ENCODE results near the gene EPN2.

The EPN2 gene

DNA sequence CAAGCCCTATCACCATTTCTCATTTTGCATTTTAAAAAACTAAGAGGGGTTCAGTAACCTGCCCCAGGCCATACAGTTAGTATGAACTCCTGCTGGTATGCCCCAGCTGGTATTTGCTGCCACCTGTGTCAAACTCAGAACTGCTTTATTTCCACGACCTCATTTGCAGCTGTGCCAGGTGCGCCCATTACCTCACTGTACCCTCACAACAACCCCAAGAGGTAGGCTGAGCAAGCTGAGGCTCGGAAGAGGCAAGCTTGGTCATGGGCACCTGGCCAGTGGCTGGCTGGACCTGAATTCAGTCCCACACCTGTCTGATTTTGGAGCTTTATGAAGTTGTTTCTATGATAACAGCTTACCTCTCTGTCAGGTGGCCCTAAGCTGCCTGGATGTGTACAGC lies 7.6 kb downstream of the EPN2 start:
- H3K4me3 ChIP-seq (ENCODE audit: low read depth, low read length) = no peak overlapping the region
- DNase-seq (ENCODE audit: low read depth) = no peak
- no peak for TF ChIP-seq CTCF (IDR thresholded peaks at IDR 0.05; ENCODE audit: control insufficient read depth, extremely low read depth, insufficient read depth)

DNA sequence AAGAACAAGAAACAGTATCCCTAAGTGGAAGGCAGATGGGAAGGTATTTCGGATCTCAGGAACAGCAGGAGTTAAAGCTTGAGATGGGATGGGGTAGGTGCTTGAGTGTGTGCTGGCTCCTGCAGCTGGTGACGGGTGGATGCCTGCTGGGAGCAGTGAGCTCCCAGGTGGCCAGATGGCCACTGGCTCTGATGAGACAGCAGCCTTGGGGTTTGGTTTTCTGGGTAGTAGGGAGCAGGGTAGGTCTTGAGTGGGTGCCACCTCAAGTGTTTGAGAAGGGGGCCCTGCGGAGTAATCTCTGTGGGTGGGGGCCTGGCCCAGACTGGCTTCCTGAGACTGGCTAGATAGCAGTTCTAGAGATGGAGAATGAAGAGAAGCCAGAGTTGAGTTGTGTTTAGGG lies 10.3 kb downstream of the EPN2 start:
- peak overlapping the region; percentile 8; the same call in 1 of the 2 replicates for H3K4me3 ChIP-seq (ENCODE audit: low read depth, low read length)
- no peak for TF ChIP-seq CTCF (IDR thresholded peaks at IDR 0.05; ENCODE audit: control insufficient read depth, extremely low read depth, insufficient read depth)
- DNase-seq (ENCODE audit: low read depth) = no peak

DNA sequence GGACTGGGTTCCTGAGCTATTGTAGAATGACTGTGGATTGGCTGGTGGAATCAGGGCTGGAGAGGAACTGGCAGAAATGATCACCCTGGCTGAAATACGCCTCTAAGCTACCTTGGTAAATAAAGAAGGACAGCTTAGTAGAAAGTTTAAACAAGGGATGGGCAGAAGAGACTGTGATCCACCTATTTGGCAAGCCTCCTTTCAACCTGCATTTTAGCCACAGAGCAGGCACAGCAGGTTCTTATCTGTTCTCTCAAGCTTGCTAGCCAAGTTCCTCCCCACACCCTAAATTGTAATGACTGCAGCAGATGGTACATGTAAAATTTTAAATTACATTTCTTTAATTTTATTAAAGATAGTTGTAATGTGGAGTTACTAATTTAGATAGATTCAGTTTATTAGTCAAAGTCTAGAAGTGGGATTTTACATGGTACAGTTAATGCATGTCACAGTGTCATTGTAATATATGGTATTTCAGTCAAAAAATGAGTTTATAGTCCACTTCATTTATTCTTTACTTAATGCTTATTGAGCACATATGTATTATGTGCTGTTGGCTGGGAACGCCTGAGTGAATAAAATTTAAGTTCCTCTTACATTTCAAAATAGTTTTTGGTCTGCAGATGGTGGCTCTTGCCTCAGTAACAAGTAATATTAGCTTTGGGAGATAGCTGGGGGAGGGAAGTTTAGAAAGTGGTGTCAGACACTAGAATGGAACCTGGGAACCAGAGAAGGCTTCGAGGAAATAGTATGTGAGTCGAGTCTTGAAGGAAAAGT lies 11.2 kb downstream of the EPN2 start:
- DNase-seq (ENCODE audit: low read depth) = peak; percentile 99
- TF ChIP-seq CTCF (IDR thresholded peaks at IDR 0.05; ENCODE audit: control insufficient read depth, extremely low read depth, insufficient read depth) = no peak
- H3K4me3 ChIP-seq (ENCODE audit: low read depth, low read length) = peak overlapping the region; percentile 28

- DNase-seq (ENCODE audit: low read depth) = peak; percentile 63
- TF ChIP-seq CTCF (IDR thresholded peaks at IDR 0.05; ENCODE audit: control insufficient read depth, extremely low read depth, insufficient read depth) = no peak
- peak overlapping the region; percentile 28 for H3K4me3 ChIP-seq (ENCODE audit: low read depth, low read length)
Measured at GRCh38 chr17:19248928-19249574, 11.9 kb downstream of the EPN2 start.

- DNase-seq (ENCODE audit: low read depth) = no peak
- no peak for TF ChIP-seq CTCF (IDR thresholded peaks at IDR 0.05; ENCODE audit: control insufficient read depth, extremely low read depth, insufficient read depth)
- H3K4me3 ChIP-seq (ENCODE audit: low read depth, low read length) = peak overlapping the region; percentile 28; the same call in 1 of the 2 replicates
Measured at GRCh38 chr17:19249681-19250080, 12.5 kb downstream of the EPN2 start.

DNA sequence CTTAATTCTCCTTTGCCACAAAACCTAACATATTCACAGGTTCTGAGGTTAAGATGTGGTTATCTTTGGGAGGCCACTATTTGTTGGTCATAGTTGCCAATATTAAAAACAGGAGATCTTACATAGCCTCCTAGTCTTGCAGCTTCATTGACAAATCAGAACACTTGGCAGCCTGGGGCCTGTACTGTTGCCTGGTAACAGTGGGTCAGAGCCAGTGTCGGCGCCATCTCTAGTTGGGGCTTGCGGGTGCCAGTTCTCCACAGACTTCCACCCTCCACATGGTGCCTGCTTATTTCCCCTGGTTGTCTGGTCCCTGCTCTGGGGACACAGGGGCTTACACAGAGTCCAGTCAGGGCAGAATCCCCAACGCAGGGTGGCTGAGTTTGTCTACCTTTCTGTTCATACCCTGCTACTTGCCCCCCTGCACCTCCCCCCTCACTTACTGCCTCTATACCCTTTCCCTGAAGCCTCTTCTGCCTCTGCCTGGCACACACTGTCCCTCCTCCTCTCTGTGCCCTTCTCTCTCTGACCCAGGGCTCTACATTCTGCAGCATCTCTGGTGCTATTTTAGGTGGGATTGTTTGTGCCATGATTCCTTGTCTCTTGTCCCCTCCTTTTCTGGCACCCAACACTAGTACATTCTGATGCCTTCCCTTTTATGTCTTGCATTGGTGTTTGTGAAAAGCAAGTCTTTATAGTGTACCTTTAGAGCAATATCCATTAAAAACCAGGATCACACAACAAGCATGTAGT lies 13.4 kb downstream of the EPN2 start:
- no peak for TF ChIP-seq CTCF (IDR thresholded peaks at IDR 0.05; ENCODE audit: control insufficient read depth, extremely low read depth, insufficient read depth)
- DNase-seq (ENCODE audit: low read depth) = peak; percentile 63

More for the DNA sequence above, 13.4 kb downstream of the EPN2 start:
- H3K4me3 ChIP-seq (ENCODE audit: low read depth, low read length) = peak overlapping the region; percentile 27; the same call in 1 of the 2 replicates

All from LNCaP clone FGC (cell line).